PFSK-1 (cell line): ENCODE measurements around the gene PPFIBP1.

Experiments
- FOXP2 ChIP-seq: optimal IDR thresholded peaks from 2 replicates; pipeline ENCODE3; 2011; ENCODE audit warnings: borderline replicate concordance, control low read depth, inconsistent platforms; ENCODE audit not compliant: insufficient read depth; ENCODE audit errors: extremely low read length, extremely low read depth
- POLR2AphosphoS5 ChIP-seq: IDR thresholded peaks from 2 replicates; pipeline ENCODE4 v1.6.1; 2012; ENCODE audit warnings: low read depth, mild to moderate bottlenecking, control low read depth, low read length, moderate library complexity
- REST ChIP-seq, 2 experiments: IDR thresholded peaks; 2 replicates each; pipeline versions ENCODE4 v1.6.1 to v1.8.0; 2011 to 2012; ENCODE audit warnings: low read depth in 2 of 2, low read length in 2 of 2, control low read depth in 1 of 2, inconsistent platforms in 1 of 2, mild to moderate bottlenecking in 1 of 2, moderate library complexity in 1 of 2; ENCODE audit not compliant: insufficient read depth in 1 of 2
- SIN3A ChIP-seq: IDR thresholded peaks from 2 replicates; pipeline ENCODE4 v1.6.1; 2012; ENCODE audit warnings: mild to moderate bottlenecking, low read length, moderate library complexity, borderline replicate concordance; ENCODE audit not compliant: insufficient read depth
- TAF1 ChIP-seq: IDR thresholded peaks from 2 replicates; pipeline ENCODE4 v1.6.1; 2012; ENCODE audit warnings: low read length, control low read depth, borderline replicate concordance; ENCODE audit not compliant: insufficient read depth

PPFIBP1 gene

GRCh38 chr12:27593266-27593665 is 69.3 kb downstream of the PPFIBP1 start:
- no peak for TF ChIP-seq TAF1
- TF ChIP-seq FOXP2, result no peak
- no peak for TF ChIP-seq REST (IDR thresholded peaks at IDR 0.05; ENCODE audit: insufficient read depth in 1 of 2, low read depth in 2 of 2, low read length in 2 of 2)
- no peak for TF ChIP-seq SIN3A
- TF ChIP-seq POLR2AphosphoS5, result no peak

GRCh38 chr12:27595231-27595642 is 71.2 kb downstream of the PPFIBP1 start:
- TF ChIP-seq SIN3A, result no peak

GRCh38 chr12:27602516-27602915 is 78.5 kb downstream of the PPFIBP1 start:
- no peak for TF ChIP-seq SIN3A
- TF ChIP-seq FOXP2, result no peak
- no peak for TF ChIP-seq REST (IDR thresholded peaks at IDR 0.05; ENCODE audit: insufficient read depth in 1 of 2, low read depth in 2 of 2, low read length in 2 of 2)
- no peak for TF ChIP-seq POLR2AphosphoS5
- TF ChIP-seq TAF1, result no peak

- TF ChIP-seq REST (IDR thresholded peaks at IDR 0.05; ENCODE audit: insufficient read depth in 1 of 2, low read depth in 2 of 2, low read length in 2 of 2) (no peak), POLR2AphosphoS5 (no peak), SIN3A (no peak), TAF1 (no peak), FOXP2 (no peak)
These were observed 80.4 kb downstream of the PPFIBP1 start for GRCh38 chr12:27604431-27604830.

- no peak for TF ChIP-seq SIN3A
These were observed 83.0 kb downstream of the PPFIBP1 start for GRCh38 chr12:27606986-27607385.

- TF ChIP-seq POLR2AphosphoS5 (no peak), SIN3A (no peak), FOXP2 (no peak), REST (IDR thresholded peaks at IDR 0.05; ENCODE audit: insufficient read depth in 1 of 2, low read depth in 2 of 2, low read length in 2 of 2) (no peak), TAF1 (no peak)
These were observed 83.6 kb downstream of the PPFIBP1 start for GRCh38 chr12:27607591-27607990.
